ENCODE results near the gene GINM1.

Gene GINM1, protein sequence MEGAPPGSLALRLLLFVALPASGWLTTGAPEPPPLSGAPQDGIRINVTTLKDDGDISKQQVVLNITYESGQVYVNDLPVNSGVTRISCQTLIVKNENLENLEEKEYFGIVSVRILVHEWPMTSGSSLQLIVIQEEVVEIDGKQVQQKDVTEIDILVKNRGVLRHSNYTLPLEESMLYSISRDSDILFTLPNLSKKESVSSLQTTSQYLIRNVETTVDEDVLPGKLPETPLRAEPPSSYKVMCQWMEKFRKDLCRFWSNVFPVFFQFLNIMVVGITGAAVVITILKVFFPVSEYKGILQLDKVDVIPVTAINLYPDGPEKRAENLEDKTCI

DNA sequence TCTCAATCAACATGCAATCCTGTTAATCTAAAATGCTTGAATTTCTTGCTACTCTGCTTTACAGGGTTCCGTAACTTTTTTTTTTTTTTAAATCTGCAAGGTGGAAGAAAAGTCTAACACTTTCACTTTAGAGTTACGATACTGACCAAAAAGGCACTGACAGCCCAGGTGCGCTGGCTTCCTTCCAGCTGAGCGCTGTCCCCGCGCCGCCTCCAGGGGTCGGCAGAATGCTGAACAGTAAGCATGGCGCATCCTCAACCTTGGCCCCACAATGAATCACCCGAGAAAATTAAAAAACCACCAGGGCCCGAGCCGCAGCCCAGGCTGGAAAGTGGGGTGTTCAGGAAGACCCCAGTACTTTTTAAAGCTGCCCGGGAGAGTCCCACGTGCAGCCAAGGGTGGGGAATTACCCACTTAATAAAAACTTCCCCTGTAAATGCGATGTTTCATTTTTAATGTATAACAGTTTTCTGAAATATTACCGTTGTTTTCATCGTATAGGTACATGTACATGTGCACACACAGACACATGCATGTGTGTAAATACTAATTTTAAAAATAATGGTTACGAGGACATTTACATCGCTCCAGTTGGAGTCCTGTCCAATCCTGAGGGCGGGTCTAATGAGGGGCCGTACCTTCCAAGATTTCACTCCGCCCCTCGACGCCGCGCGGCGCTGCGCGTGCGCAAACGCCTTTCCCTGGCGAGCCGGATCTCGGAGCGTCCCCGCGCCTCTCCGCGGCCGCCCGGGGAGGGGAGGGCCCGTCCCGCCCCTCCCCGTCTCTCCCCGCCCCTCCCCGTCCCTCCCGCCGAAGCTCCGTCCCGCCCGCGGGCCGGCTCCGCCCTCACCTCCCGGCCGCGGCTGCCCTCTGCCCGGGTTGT is at the start of gene GINM1:
TSS of gene GINM1 (plus strand) at position 849 of the 883 bp plus-strand sequence. CDS start 40 bp downstream, outside the sequence.
- DNase-seq = peak; percentile 73

DNA sequence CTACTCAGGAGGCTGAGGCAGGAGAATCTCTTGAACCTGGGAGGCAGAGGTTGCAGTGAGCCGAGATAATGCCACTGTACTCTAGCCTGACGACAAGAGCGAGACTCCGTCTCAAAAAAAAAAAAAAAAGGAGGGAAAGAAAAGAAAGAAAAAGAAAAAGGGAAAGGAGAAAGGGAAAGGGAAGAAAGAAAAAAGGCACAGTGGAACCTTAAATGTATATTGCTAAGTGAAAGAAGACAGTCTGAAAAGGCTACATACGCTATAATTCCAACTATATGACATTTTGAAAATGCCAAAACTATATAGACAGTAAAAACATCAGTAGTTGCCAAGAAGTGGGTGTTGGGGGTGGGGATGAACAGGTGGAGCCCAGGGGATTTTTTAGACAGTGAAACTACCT is 36.5 kb upstream of the GINM1 start:
- no peak for DNase-seq

- no peak for DNase-seq
Observed at GRCh38 chr6:149534742-149535141, 31.4 kb upstream of the GINM1 start.

GRCh38 chr6:149541139-149541538 is 25.0 kb upstream of the GINM1 start:
- DNase-seq = no peak

- no peak for DNase-seq
Observed at GRCh38 chr6:149544646-149545257, 21.4 kb upstream of the GINM1 start.

DNA sequence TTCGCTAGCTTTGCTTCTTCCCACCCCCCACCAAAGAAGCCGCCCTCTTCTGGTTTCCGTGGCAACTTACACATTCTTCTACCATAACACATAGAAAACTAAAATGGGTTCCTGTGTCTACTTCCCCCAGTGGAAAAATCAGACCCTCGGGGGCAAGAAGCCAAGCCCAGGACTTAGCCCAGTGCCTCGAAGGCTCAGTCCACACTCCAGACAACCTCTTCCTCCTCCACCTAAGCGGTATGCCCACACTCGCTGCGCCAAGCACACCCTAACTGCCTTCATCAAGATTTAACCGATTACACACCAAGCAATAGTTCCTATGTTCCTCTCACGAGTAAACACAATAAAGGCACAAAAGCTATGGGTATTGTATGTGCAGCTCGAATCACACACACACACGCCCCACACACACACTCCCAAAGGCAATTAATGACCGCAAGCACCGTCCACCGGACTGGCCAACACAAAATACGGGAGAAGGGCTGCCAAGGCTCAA is 20.9 kb upstream of the GINM1 start:
- no peak for DNase-seq

GRCh38 chr6:149545754-149546471 is 20.3 kb upstream of the GINM1 start, which contains the start of gene PPIL4:
Gene PPIL4, minus strand, starts transcription at chr6:149546043. Its CDS starts 38 bp downstream, at chr6:149546005.
- DNase-seq = peak; percentile 46

GRCh38 chr6:149551920-149552319 is 14.3 kb upstream of the GINM1 start:
- DNase-seq = no peak

- DNase-seq = no peak
Observed at GRCh38 chr6:149558029-149558428, 8.1 kb upstream of the GINM1 start.

DNA sequence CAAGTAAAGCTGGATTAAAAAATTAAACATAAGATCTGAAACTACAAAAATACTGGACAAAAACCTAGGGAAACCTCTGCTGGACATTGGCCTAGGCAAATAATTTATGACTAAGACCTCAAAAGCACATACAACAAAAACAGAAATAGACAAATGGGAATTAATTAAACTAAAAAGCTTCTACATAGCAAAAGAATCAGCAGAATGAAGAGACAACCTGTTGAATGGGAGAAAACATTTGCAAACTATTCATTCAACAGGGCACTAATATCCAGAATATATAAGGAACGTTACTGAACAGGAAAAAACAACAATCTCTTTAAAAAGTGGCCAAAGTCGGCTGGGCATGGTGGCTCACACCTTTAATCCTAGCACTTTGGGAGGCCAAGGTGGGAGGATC is 6.8 kb upstream of the GINM1 start:
- DNase-seq = no peak

DNA sequence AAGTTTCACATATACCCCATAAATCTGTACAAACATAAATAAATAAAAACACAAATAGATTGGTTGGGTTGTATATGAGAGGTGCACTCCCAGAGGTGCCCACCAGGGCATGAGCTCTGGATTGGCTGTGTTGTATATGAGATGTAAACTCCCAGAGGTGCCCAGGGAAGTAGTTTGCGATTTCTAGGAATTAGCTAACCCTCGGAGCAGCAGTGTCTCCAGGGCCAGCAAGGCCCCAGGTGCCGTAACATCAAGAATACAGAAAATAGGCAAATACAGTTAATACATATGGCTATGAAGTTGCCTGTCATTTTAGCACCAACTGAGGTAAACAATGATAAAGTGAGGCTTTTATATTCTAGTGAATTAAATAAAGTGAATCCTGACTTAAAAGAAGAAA is 5.4 kb upstream of the GINM1 start:
- no peak for DNase-seq

GRCh38 chr6:149563203-149563927 is 2.8 kb upstream of the GINM1 start:
- DNase-seq = no peak

- no peak for DNase-seq
Observed at GRCh38 chr6:149563928-149564325, 2.2 kb upstream of the GINM1 start.

GRCh38 chr6:149566410-149567193 is 427 bp downstream of the GINM1 start:
- no peak for DNase-seq

- no peak for DNase-seq
Observed at GRCh38 chr6:149567194-149567586, 1.0 kb downstream of the GINM1 start.

DNA sequence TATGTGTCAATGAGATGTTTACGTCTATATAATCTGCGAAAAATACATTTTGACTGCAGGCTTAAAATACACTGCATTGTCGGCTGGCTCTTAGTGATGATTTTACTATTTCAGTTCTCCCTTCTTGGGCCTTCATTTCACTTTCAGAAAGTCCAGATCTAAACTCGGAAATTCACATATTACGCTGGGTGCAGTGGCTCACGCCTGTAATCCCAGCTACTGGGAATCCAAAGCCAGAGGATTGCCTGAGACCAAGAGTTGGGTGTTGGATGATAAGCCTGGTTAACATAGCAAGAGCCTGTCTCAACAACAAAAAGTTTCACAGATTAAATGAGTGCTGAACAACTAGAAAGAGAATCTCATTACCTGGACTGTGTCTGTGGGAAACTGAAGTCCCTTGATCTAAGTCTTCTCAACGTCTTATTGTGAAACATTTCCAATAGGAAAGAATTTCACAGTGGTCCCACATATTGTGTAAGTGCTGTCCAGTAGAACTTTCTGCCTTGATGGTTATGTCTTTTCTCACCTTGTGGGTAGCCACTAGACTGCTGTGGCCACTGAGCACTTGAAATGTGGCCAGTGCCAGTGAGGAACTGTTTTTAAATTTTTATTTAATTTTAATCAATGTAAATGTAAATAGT is 1.9 kb downstream of the GINM1 start:
- DNase-seq = no peak

- no peak for DNase-seq
Observed at GRCh38 chr6:149580880-149581279, 14.7 kb downstream of the GINM1 start.

DNA sequence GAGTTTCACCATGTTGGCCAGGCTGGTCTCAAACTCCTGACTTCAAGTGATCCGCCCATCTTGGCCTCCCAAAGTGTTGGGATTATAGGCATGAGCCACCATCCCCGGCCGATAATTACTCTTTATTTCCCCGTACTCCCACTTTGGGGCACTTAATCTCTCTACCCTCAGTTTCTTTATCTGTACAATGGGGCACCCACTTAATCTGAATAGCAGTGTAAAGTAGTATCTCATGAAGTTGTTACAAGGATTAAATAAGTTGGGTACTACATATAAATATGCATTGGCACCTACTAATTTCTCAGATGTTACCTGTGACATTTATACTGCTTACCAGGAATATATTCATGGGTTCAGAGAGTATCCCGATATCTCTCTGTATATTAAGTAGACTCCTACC is 15.2 kb downstream of the GINM1 start:
- DNase-seq = no peak

- no peak for DNase-seq
Observed at GRCh38 chr6:149586149-149586548, 20.0 kb downstream of the GINM1 start.

GRCh38 chr6:149592983-149593382 is 26.8 kb downstream of the GINM1 start:
- DNase-seq = no peak

DNA sequence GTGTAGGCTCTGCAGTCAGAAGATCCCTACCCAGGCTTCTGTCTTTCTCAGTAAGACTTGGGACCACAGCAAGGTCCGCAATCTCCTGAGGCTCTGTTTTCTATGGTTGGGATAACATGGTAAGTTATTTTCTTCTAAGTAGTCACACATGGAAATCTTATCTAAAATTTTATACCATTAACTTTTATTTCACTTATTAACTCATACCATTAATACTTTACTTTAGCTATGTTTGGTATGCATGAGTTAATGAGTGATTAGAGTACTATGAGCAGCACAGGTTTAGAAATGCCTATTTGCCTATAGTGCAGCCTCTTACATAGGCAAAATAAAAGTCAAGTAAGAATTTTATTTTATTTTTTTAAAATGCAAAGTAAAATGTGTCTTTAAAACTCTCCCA is 27.2 kb downstream of the GINM1 start:
- DNase-seq = no peak

Data from NCI-H1436 treated with DMSO at 0.1 percent for 48 hours (cell line).